HT-29 (cell line): ENCODE measurements around the gene RIMKLB. TPM values are rescaled to one million over a fixed set of nuclear protein-coding genes. Genes with fewer than 3 reads are reported as not detected.

Source experiments
- DNase-seq: peaks from one replicate; pipeline ENCODE4 v3.0.0-alpha.2; 2015; ENCODE audit warnings: low spot score
- total RNA-seq: library from RNA; depleted of rRNA; stranded (reverse); fragments of >200 nt; shearing (Covaris generic); gene quantifications from 2 replicates; pipeline ENCODE4 v1.2.3, GENCODE V29; 2014; rRNA removed

RIMKLB gene, protein sequence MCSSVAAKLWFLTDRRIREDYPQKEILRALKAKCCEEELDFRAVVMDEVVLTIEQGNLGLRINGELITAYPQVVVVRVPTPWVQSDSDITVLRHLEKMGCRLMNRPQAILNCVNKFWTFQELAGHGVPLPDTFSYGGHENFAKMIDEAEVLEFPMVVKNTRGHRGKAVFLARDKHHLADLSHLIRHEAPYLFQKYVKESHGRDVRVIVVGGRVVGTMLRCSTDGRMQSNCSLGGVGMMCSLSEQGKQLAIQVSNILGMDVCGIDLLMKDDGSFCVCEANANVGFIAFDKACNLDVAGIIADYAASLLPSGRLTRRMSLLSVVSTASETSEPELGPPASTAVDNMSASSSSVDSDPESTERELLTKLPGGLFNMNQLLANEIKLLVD
- total RNA-seq, result not detected in 2 replicates

DNA sequence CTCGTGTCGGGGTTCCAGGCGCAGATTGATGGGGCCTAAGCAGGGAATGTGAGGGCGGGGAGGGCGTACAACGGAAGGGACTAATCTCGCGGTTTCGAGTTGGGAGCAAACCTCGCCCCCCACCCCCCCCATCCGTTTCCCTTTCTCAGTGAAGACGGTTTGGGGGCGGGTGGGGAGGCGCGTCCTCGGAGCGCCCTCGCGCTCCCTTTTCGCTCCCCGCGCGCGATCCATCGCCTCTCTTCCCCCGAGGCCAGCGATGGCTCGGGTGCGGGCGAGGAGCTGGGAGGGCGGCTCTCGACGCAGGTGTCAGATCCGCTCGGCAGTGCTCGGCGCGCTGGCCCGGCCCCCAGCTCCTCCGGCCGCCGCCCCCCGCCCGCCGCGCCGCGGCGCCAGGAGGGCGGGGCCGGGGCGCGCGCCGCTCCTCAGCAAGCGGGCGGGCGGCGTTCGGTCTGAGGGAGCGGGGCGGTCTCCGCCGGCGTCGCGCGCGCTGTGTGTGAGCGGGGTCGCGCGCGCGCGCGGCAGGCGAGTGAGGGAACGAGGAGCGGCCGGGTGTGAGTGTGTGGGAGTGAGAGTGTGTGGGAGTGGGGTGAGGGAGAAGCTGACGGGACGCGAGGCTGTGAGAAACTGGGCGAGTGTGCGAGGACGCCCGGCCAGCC lies at the start of gene RIMKLB:
Gene RIMKLB (plus strand): TSS at position 516 of the 656 bp plus-strand sequence. CDS start 15,876 bp downstream, outside the sequence.
- DNase-seq, result no peak

DNA sequence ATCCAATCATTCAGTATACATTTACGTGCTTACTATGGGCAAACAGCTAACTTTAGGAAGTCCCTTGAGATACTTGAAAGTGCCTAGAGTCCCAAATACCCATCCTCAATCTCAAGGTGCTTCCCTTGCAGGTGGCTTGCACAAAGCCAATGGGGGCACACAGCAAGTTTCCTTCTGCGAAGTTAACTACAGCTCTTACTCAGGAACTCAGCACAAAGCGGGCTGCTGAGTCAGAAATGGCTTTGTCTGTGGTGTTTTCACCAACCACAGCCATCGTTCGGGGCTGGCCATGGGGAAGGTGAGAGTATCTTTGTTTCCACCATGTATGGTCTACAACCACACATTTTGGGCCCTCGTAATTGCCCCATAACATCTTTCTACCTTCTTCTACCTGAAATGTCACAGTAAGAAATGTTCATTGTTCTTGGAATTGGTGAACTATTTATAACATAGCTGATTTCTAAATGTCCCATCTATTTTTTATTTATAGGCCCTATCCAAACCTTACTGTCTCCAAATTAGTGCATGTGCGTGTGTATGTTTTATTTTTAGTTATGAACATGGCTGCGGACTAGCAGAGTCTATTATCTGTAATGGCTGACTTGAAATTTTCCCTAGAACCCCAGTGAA lies 49.1 kb upstream of the RIMKLB start:
- no peak for DNase-seq

DNA sequence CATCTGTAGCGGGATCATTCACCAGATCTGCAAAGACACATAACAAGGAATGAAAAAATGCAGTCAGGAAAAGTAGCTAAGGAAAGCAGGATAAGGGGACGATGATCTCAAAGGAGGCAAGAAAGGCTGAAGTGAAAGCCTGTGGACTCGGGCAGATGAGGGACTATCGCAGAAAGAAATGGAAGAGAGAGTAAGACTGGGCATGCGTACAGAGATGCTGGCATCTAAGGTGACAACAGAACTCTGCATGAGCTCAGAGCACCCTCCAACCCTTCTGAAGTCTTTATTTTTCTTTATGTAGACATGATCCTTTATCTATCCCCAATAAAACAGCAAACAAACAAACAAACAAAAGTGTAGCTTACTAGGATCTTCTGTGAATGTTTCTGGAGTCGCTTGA lies 42.4 kb upstream of the RIMKLB start:
- DNase-seq, result no peak

DNA sequence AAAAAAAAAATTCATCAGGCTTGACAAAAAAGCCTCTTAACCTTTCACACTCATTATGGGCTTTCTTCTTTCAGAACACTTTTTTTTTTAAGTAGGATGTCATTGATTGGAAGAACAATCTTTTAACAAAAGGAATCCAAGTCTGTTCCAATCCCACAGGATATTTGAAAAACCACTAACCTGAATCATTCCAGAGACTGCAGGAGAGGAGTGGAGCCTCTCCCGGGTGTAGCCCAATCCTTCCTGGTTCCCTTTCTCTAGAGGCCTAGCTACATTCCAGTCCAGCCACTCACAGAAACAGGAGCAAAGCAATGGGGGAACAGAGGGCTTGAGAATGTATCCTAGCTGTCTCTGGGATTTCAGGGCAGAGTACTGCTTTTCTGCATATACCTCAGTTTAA lies 39.4 kb upstream of the RIMKLB start:
- no peak for DNase-seq

DNA sequence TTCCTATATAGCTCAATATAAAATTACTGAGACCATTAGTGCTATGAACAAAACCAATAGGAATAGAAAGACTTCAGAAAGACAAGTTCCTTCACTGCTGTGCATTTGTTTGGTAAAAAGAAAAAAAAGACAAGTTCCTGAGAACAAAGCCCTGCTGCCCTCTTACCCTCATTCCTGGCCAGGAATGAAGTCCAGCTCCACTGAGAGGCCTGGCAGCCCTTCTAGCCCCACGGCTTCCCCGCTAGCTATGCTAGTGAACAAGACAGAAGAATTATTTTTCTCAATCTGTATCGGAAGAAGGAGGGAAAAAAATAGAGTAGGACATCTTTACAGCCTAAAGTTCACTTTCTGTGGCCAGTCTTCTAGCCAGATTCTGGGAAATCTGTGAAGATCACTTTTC lies 36.8 kb upstream of the RIMKLB start:
- no peak for DNase-seq

DNA sequence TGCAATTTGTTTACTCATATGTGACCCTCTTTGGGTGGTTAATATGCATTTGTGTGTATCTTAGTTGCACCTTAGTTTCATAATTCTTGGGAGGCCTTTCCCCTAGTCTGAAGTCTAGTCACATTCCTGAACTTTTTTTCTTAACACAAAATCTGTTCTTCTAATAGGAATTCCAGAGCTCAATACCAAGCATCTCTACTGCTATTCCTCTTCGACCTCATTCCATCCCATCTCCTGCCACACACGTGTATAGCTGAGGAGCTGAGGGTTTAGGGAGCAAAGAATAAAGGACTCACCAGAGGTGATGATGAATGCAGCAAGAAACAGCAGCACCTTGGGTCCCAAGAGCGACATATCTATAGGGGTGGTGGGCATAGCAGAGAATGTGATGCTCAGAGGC lies 36.0 kb upstream of the RIMKLB start:
- DNase-seq, result no peak

DNA sequence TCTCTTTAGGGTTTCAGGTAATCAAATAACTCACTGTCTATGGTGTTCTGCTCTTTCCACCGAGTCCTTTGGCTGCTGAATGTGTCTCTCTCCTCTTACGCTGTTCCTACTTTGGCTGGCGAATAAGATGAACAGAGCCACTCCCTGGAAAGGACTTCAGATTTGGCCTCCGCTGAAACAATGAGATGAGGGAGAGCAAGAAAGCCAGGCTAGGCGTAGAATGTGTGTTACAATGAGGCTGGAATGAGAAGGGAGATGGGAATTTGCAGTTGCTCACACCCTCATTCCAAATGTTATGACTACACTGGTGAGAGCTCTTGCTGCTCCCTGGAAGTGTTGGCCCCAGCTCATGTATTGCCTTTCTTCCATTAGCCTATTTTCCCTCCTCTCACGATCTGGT lies 35.2 kb upstream of the RIMKLB start, which contains the start of gene MFAP5:
Gene MFAP5 (minus strand): TSS at position 234 of the 400 bp plus-strand sequence. CDS start 722 bp downstream, outside the sequence.
- no peak for DNase-seq

DNA sequence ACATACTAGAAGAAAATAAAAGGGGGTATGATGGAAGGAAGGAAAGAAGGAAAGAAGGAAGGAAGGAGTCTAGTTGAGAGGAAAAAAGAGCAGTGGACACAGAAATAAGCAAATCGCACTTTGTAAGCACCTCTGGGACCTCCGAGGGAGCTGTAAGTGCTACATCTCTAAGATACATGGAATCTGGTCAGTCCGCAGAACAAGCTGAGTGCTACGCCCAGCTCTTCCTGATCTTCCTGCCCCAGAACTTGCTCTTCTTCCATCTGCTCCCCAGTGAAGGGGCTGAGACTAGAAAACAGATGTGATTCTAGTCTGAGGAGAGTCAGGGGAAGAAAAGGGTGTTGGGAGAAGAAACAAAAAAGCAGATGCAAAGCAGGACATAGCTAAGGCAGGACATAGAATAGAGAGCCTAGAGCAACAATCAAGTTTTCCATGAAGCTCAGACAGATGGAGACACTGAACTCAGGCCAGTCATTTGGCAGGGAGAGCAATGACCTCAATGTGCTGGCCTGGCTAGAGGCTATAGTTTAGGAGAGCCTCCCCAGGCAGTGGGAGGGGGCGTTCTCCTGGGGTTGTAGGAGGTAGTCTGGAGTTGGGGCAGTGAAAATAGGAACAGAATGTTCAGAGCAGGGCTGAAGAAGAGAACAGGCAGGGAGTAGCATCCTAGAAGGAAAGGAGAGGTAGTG lies 33.4 kb upstream of the RIMKLB start:
- no peak for DNase-seq

DNA sequence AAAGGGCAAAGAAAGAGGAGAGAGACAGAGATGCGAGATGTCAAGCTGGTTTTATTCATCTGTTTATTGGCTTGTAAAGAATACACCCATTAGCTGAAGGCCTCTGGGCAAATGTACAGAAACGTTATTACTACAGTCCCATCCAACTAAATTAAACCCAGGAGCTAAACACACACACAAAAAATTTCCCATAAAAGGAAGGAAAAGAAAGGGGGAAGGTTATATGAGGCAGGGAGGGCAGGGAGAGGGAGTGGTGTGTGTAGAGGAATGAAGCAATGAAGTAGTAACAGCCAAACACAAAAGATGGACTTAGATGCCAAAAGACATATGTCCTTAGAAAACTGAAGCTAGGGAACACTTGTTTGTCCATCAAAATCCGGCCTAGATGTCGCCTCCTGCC lies 32.0 kb upstream of the RIMKLB start:
- no peak for DNase-seq

DNA sequence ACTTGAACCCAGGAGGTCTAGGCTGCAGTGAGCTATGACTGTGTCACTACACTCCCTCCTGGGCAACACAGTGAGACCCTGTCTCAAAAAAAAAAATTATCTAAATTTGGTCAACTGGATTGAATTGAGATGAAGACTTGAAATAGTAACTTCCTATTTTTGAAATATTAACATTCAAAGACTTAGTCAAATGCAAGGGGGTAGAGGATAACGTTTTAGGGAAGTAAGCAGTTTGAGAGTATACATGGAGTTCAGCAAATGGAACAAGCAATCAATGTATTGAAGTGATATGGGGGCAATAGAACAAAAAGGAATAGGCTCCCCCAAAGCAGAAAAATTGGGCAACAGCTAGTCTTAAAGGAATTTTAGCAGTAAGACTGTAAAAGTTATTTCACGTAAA lies 30.5 kb upstream of the RIMKLB start:
- no peak for DNase-seq

DNA sequence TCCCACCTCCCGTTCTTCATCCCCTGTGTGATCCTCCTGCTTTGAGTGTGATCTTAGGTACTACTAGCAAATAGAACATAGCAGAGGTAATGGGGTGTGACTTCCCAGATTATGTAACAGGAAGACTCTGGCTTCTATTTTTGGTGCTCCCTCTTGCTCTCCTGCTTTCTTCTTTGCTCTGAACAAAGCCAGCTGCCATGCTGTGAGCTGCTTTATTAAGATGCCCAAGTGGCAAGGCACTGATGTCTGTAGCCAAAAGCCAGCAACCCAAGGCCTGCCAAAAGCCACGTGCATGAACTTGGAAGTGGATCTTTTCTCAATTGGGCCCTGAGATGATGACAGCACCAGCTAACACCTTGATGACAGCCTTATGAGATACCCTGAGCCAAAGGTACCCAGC lies 29.4 kb upstream of the RIMKLB start:
- DNase-seq, result no peak

DNA sequence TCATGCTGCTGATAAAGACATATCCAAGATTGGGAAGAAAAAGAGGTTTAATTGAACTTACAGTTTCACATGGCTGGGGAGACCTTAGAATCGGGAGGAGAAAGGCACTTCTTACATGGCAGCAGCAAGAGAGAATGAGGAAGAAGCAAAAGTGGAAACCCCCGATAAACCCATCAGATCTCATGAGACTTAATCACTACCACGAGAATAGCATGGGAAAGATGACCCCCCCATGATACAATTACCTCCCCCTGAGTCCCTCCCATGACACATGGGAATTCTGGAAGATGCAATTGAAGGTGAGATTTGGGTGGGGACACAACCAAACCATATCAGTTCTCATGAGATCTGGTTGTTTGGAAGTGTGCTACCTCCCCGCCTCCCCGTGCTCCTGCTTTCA lies 25.4 kb upstream of the RIMKLB start:
- DNase-seq, result no peak

DNA sequence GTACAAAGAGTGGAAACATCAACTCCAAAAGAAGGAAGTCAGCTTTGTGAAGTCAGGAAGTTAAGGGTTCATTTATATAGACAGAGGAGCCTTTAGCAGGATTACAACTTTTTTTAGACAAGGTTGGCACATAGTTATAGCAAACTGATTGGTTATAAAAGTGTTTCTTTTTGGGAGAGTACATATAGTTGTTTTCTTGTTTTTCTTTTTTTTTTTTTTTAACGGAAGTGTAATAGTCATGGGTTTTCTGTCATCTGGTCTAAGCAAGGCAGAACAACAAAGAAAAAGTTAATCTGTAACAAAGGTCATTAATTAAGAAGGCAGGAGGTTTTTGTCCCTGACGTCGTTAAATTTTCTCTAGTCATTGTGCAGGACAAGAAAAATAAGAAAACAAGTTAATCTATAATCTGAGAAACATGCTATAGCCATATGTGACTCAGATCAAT lies 22.2 kb upstream of the RIMKLB start:
- no peak for DNase-seq

DNA sequence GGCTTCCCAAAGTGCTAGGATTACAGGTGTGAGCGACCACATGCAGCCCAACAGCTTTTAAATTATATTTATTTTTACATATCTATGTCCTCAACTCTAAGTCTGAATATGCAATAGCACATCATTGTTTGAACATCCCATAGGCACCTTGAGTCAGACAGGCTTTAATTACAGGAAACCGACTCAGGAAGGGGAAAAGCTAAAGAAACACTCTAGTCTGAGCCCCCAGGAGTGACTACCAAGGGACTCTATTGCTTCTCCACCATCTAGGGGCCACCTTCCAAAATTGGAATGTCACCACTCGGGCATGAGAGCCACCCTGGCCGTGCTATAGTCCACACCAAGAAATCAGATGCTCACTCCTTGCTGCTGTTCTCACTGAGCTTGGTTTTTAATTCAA lies 21.1 kb upstream of the RIMKLB start:
- no peak for DNase-seq

DNA sequence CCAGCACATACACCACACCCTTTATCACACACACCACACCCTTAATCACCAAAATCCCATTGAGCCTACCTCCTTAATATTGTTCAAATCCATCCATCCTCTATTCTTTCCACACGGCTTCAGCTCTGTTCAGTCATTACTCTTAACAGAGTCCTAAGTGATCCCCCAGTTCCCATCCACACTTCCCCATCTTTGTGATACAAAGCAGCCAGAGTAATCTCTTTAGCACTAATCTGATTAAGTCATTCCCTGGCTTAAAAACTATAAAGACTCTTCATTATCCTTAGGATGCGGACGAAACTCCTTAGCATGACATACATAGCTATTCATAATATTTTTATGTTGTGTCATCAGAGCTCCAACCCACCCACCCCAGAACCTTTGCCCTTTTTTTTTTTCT lies 20.4 kb upstream of the RIMKLB start:
- no peak for DNase-seq

DNA sequence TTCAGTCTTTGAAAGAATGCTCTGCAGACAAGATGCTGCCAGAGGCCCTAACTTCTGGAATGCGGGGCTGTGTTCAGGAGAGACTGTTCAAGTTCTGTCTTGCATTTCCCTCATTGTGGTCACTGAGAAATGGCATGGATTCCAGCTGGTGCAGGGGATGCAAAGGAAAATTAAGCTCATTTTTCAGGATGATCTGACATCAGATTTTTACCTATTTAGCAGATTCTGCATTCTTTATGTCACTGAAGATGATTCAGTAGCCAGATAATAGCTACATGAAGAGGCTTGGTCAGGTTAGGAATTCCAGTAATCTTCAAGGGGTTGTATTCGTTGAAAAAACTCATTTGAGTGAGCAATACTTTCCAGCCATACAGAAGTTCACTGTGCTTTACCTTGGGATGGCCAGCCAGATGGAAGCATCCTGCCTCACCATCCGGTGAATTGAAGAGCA lies 19.1 kb upstream of the RIMKLB start:
- no peak for DNase-seq

DNA sequence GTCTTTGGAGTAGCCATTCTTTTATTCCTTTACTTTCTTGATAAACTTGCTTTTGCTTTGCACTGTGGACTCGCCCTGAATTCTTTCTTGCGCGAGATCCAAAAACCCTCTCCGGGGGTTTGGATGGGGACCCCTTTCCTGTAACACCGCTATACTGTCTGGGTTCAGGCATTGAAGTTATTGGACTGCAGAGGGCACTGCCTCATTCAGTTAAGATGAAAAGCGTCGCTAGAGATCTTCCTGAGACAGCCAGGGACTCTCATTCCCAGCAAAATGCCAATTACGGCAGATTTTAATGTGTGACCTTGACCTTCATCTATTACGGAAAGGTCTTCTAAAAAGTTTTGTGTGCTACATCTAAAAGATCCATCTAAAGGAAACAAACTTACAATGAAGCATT lies 17.3 kb upstream of the RIMKLB start:
- DNase-seq, result no peak

DNA sequence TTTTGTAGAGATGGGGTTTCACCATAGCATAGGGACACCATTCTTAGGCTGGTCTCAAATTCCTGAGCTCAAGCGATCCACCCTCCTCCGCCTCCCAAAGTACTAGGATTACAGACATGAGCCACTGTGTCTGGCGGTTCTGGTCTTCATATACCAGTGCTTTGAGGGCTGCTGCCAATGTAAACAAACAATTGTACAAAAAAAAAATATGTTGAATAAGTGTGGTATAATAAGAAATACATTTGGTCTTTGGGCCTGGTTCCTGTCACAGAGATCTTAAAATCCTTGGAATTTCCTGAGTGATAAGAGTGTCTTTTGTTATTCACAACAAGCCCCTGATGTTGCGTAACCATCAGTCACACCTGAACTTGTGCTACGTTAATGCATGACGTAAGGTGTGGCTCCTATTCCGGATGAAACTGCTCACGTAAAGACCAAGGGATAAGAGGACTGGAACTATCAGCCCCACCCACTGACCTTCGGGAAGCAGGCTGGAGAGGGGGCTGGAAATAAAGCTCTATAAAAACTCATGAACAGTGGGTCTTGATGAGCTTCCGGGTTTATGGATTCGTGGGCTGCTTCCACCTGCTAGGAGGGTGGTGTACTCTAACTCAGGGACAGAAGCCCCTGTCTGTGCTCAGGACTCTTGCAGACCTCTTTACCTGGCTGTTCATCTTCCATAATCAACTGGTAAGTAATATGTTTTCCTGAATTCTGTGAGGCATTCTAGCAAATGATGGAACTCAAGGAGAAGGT lies 16.5 kb upstream of the RIMKLB start:
- no peak for DNase-seq

DNA sequence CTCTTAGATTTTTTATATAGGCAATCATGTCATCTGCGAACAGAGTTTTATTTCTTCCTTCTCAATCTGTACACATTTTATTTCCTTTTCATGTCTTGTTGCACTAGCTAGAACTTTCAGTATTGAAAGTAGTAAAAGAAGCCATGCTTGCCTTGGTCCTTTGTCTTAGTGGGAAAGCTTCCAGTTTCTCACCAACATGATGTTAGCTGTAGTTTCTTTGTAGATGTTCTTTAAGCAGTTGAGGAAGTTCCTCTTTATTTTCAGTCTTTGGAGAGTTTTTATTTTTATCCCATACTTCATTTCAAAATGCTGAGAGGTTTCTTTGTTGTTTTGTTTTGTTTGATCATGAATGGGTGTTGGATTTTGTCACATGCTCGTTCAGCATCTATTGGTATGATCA lies 12.7 kb upstream of the RIMKLB start:
- DNase-seq, result no peak

DNA sequence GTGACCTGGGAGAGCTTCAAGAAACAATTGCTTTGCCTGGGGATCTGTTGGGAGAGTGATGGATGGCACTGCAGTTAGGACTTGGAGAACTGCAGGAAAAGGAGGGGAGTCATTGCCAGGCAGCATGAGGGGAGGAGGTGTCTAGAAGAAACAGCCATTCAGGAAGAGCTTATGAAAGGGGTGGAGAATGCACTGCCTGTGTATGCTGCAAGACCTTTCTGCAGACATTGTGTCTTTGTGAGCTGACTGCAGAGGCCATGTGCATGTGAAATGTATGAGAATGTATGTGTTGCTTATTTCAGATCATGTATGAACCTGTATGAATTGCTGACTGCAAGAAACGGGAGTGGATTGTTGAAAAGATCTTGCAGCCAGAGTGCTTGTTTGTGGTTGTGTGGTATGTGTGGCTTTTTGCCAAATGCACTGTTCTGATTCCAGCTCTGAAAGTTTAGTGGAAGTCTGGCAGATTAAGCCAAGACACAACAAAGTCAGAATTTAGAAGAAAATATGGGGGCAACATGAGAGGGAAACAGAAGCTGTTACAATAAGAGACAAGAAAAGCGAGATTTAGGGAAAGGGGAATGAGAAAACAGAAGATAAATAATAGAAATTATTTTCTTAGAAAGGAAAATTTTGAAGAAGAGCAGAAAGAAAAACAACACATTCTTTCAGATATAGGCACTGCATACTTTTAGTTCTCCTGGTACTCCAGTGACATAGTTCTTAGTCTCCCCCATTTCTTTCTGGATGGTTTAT lies 9.8 kb upstream of the RIMKLB start:
- DNase-seq, result no peak
